H1 (cell line): ENCODE results near the gene COPG1. TPM values are rescaled to one million over a fixed set of nuclear protein-coding genes. Genes with fewer than 3 reads are reported as not detected.

Source experiments
- BCL11A ChIP-seq, 2 experiments: IDR thresholded peaks; one replicate each; pipeline ENCODE4 v1.6.1; 2011; ENCODE audit warnings: low read depth in 2 of 2, low read length in 2 of 2, mild to moderate bottlenecking in 2 of 2
- HDAC2 ChIP-seq, 2 experiments: fragments of 300-600 bp in 1 of 2; sonication (generic) in 1 of 2; IDR thresholded peaks; 2 replicates each; pipeline ENCODE4 v1.6.1; 2011 to 2012; ENCODE audit warnings: low read depth in 2 of 2, low read length in 2 of 2, mild to moderate bottlenecking in 2 of 2, moderate library complexity in 2 of 2, borderline replicate concordance in 1 of 2, inconsistent platforms in 1 of 2
- KDM4A ChIP-seq: IDR thresholded peaks from one replicate; pipeline ENCODE4 v1.7.1; 2012; ENCODE audit warnings: low read depth, mild to moderate bottlenecking, moderate library complexity, low read length, inconsistent platforms; ENCODE audit not compliant: severe bottlenecking
- RNF2 ChIP-seq: fragments of 200-900, 300-1000 bp; sonication (generic); IDR thresholded peaks from 2 replicates; pipeline ENCODE4 v1.7.1; 2016; ENCODE audit warnings: borderline replicate concordance, low read depth, mild to moderate bottlenecking, antibody characterized with exemption, low read length; ENCODE audit not compliant: poor library complexity, severe bottlenecking; ENCODE audit errors: missing control alignments
- RXRA ChIP-seq: IDR thresholded peaks from 2 replicates; pipeline ENCODE4 v1.6.1; 2011; ENCODE audit warnings: low read depth, mild to moderate bottlenecking, low read length, moderate library complexity; ENCODE audit not compliant: insufficient read depth
- SP4 ChIP-seq: IDR thresholded peaks from 2 replicates; pipeline ENCODE4 v1.6.1; 2012; ENCODE audit warnings: low read length, inconsistent platforms
- TAF7 ChIP-seq: optimal IDR thresholded peaks from 2 replicates; pipeline ENCODE3; 2011; ENCODE audit warnings: low read depth, mild to moderate bottlenecking, inconsistent platforms, low read length, moderate library complexity, borderline replicate concordance
- polyA plus RNA-seq, 7 experiments: library from polyadenylated mRNA; depleted of rRNA in 3 of 7; stranded (reverse) in 5 of 7; unstranded in 2 of 7; fragments of >200 nt in 5 of 7; fragments of 200-250 nt in 2 of 7; gene quantifications; 1 replicate in 5 of 7; 2 replicates in 1 of 7; 4 replicates in 1 of 7; pipeline versions ENCODE4 v1.2.1 to v1.2.3, GENCODE V29; 2011 to 2013; ENCODE audit warnings: missing spikeins in 2 of 7, mixed read lengths in 2 of 7
- total RNA-seq: library from RNA; stranded (reverse); fragmentation: NEBNext Ultra II Directional; extraction: Animal tissue kit (Norgen Biotek cat#: 25700); gene quantifications from 2 replicates; pipeline ENCODE4 v1.2.1, GENCODE V29; 2021

The COPG1 gene
- total and polyA plus RNA-seq, 2 of the 8 experiments (the other 6 are each of a cell fraction or from before 2014, with no cell fraction given) = 52.7 to 106 TPM

- TF ChIP-seq KDM4A (no peak), BCL11A (IDR thresholded peaks at IDR 0.05; ENCODE audit: low read depth in 2 of 2, low read length in 2 of 2) (no peak), RXRA (no peak), RNF2 (no peak), TAF7 (no peak), HDAC2 (IDR thresholded peaks at IDR 0.05; ENCODE audit: borderline replicate concordance in 1 of 2, low read depth in 2 of 2, low read length in 2 of 2) (no peak), SP4 (no peak)
- TF ChIP-seq, all 59 proteins: peak for 0
These were observed 30.8 kb downstream of the COPG1 start (continued) for GRCh38 chr3:129280183-129280582.
